Transverse colon (tissue), 4 donors: Measurements from ENCODE around the gene GALNT12. TPM values are rescaled to one million over a fixed set of nuclear protein-coding genes. Genes with fewer than 3 reads are reported as not detected.

Source experiments
- DNase-seq: peaks from one replicate; pipeline ENCODE4 v3.0.0-alpha.2; 2019
- H3K27ac ChIP-seq, 4 donors: fragments of 200-600 bp; sonication (generic); 2 replicates each; pipeline ENCODE4 v1.5.1; 2016 to 2018; ENCODE audit warnings: inconsistent platforms in 4 of 4
- H3K27me3 ChIP-seq: fragments of 200-600 bp; sonication (generic); 2 replicates; pipeline ENCODE4 v1.5.1; 2017; ENCODE audit warnings: inconsistent platforms
- H3K36me3 ChIP-seq, 4 donors: fragments of 200-600 bp; sonication (generic); 2 replicates each; pipeline ENCODE4 v1.5.1; 2017 to 2019; ENCODE audit warnings: inconsistent platforms in 4 of 4
- H3K4me1 ChIP-seq, 4 donors: fragments of 200-600 bp; sonication (generic); 2 replicates each; pipeline ENCODE4 v1.5.1; 2017 to 2020; ENCODE audit warnings: inconsistent platforms in 4 of 4
- H3K4me3 ChIP-seq, 4 donors: fragments of 200-600 bp; sonication (generic); 1 replicate in 1 of 4; 2 replicates in 3 of 4; pipeline versions ENCODE4 v1.5.1 to v1.6.1; 2017 to 2019; ENCODE audit warnings: inconsistent platforms in 4 of 4
- H3K9me3 ChIP-seq, 2 donors: fragments of 200-600 bp; sonication (generic); 2 replicates each; pipeline ENCODE4 v1.5.1; 2017 to 2019; ENCODE audit warnings: inconsistent platforms in 2 of 2
- EP300 ChIP-seq: sonication (generic); formaldehyde crosslinking; IDR thresholded peaks from one replicate; pipeline ENCODE4 v1.6.1; 2017; ENCODE audit warnings: antibody characterized with exemption, low read depth
- POLR2A ChIP-seq: fragments of 450-650 bp; IDR thresholded peaks from one replicate; pipeline ENCODE4 v1.6.1; 2016; ENCODE audit warnings: antibody characterized with exemption, mild to moderate bottlenecking, moderate library complexity
- POLR2AphosphoS5 ChIP-seq, 3 donors: sonication (generic); formaldehyde crosslinking; IDR thresholded peaks; one replicate each; pipeline ENCODE4 v1.6.1; 2016; ENCODE audit warnings: antibody characterized with exemption in 3 of 3
- WGBS, 2 donors: methylation state at CpG; one replicate each; pipeline ENCODE4 v1.1.5; 2018; ENCODE audit warnings: low coverage in 1 of 2; 5-methylcytosine and 5-hydroxymethylcytosine counted together
- in situ Hi-C, 4 donors: fragments of 200-750 bp; cut with MboI; loops; one replicate each; pipeline versions ENCODE4 v1.15.0 to v1.15.1; 2017; ENCODE audit warnings: low sequenced_read_pairs in 3 of 4, low pct_ligation_motif_present in 1 of 4, low pct_unique_long_range_greater_than_20kb in 1 of 4
- intact Hi-C: fragments of 100-400 bp; cut with DNase I; formaldehyde crosslinking; loops from one replicate; pipeline ENCODE4 v1.15.1; 2023; ENCODE audit warnings: low total_unique reads
- total RNA-seq, 4 donors: library from RNA; depleted of rRNA; stranded (reverse); fragments of >200 nt; gene quantifications; one replicate each; pipeline ENCODE4 v1.1.0, GENCODE V29; 2016
- TF ChIP-seq, protein P1 (sequence below), 5 experiments: fragments of 200-600 bp in 3 of 5; fragments of 450-650 bp in 2 of 5; sonication (generic) in 3 of 5; IDR thresholded peaks; 1 replicate in 2 of 5; 2 replicates in 3 of 5; pipeline ENCODE4 v1.5.1; 2016 to 2017; ENCODE audit warnings: antibody characterized with exemption in 5 of 5, inconsistent platforms in 3 of 5, mild to moderate bottlenecking in 2 of 5, moderate library complexity in 1 of 5

GALNT12 gene
- total RNA-seq, 4 donors from 2014 or later = 79.7 to 174 (median 120) TPM

- in situ Hi-C loops (no loop called here), intact Hi-C loops (no loop called here)
- no peak for TF ChIP-seq POLR2AphosphoS5 (IDR thresholded peaks at IDR 0.05)
- TF ChIP-seq EP300 = no peak
- no peak for TF ChIP-seq POLR2A
- TF ChIP-seq, protein P1, sequence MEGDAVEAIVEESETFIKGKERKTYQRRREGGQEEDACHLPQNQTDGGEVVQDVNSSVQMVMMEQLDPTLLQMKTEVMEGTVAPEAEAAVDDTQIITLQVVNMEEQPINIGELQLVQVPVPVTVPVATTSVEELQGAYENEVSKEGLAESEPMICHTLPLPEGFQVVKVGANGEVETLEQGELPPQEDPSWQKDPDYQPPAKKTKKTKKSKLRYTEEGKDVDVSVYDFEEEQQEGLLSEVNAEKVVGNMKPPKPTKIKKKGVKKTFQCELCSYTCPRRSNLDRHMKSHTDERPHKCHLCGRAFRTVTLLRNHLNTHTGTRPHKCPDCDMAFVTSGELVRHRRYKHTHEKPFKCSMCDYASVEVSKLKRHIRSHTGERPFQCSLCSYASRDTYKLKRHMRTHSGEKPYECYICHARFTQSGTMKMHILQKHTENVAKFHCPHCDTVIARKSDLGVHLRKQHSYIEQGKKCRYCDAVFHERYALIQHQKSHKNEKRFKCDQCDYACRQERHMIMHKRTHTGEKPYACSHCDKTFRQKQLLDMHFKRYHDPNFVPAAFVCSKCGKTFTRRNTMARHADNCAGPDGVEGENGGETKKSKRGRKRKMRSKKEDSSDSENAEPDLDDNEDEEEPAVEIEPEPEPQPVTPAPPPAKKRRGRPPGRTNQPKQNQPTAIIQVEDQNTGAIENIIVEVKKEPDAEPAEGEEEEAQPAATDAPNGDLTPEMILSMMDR (IDR thresholded peaks at IDR 0.05) = no peak
- DNase-seq = no peak
- peaks cover 0 to 11% (median 0%) of the 10 kb centered on the region in 4 donors for H3K36me3 ChIP-seq
- WGBS, 2 donors = 71 to 93% methylated on average over 1 of the region's 1 CpG
- H3K27me3 ChIP-seq = no peaks in the 10 kb centered on the region
- no peak overlapping the region for H3K4me3 ChIP-seq
- H3K9me3 ChIP-seq = no peaks in the 10 kb centered on the region
- no peaks in the 10 kb centered on the region for H3K4me1 ChIP-seq
- no peak overlapping the region for H3K27ac ChIP-seq
These were observed 42.2 kb upstream of the GALNT12 start for GRCh38 chr9:98765256-98765655.

- intact Hi-C loops = no loop called here
- no peaks in the 10 kb centered on the region for H3K9me3 ChIP-seq
These were observed 40.9 kb upstream of the GALNT12 start for GRCh38 chr9:98766586-98766985.

GRCh38 chr9:98767196-98767595 is 40.3 kb upstream of the GALNT12 start:
- 95% methylated on average over 3 of the region's 3 CpGs; no CpG with 5 or more reads in 1 of the 2 donors for WGBS, 2 donors

More at GRCh38 chr9:98766586-98766985, 40.9 kb upstream of the GALNT12 start:
- in situ Hi-C loops = no loop called here
- TF ChIP-seq, protein P1 (IDR thresholded peaks at IDR 0.05) = no peak
- TF ChIP-seq POLR2AphosphoS5 (IDR thresholded peaks at IDR 0.05) (no peak), POLR2A (no peak), EP300 (no peak)
- H3K4me1 ChIP-seq = no peaks in the 10 kb centered on the region
- peaks cover 0 to 15% (median 4%) of the 10 kb centered on the region in 4 donors for H3K36me3 ChIP-seq
- 92 to 96% methylated on average over 2 of the region's 2 CpGs for WGBS, 2 donors
- H3K27ac ChIP-seq = no peak overlapping the region
- no peak for DNase-seq
- no peak overlapping the region for H3K4me3 ChIP-seq
- H3K27me3 ChIP-seq = no peaks in the 10 kb centered on the region

DNA sequence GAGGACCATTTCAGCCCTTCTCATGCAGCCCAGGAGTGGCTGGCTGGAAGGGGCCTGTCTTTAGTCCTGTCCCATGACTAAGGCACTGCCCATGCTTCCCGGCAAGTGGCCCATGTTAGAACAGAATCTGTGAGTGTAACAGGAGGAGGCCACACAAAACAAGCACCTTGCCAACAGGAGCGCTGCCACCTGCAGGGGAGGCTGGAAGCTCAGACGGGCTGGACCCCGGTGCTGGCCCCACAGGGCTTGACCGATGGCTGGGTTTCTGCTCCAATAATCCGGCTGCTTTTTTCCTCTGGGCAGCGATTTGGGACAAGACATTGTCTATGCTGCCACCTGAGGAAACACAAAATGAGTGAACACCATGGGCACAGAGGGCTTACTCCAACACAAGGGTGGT is 39.6 kb upstream of the GALNT12 start:
- Histone ChIP-seq H3K27ac (no peak overlapping the region), H3K27me3 (no peaks in the 10 kb centered on the region), H3K4me1 (no peaks in the 10 kb centered on the region), H3K36me3 (peaks cover 0 to 28% (median 10%) of the 10 kb centered on the region in 4 donors), H3K9me3 (no peaks in the 10 kb centered on the region), H3K4me3 (no peak overlapping the region)
- TF ChIP-seq, protein P1 (IDR thresholded peaks at IDR 0.05) = no peak
- TF ChIP-seq POLR2AphosphoS5 (IDR thresholded peaks at IDR 0.05) (no peak), EP300 (no peak), POLR2A (no peak)
- intact Hi-C loops (no loop called here), in situ Hi-C loops (no loop called here)
- no peak for DNase-seq
- WGBS, 2 donors = 98% methylated on average over 7 of the region's 7 CpGs; no CpG with 5 or more reads in 1 of the 2 donors

More at GRCh38 chr9:98767196-98767595, 40.3 kb upstream of the GALNT12 start:
- H3K27me3 ChIP-seq = no peaks in the 10 kb centered on the region
- H3K36me3 ChIP-seq = peaks cover 0 to 21% (median 7%) of the 10 kb centered on the region in 4 donors
- in situ Hi-C loops (no loop called here), intact Hi-C loops (no loop called here)
- H3K4me3 ChIP-seq = no peak overlapping the region
- no peaks in the 10 kb centered on the region for H3K4me1 ChIP-seq
- H3K9me3 ChIP-seq = no peaks in the 10 kb centered on the region
- H3K27ac ChIP-seq = no peak overlapping the region
- TF ChIP-seq, protein P1 (IDR thresholded peaks at IDR 0.05) = no peak
- no peak for TF ChIP-seq POLR2A
- TF ChIP-seq POLR2AphosphoS5 (IDR thresholded peaks at IDR 0.05) = no peak
- no peak for TF ChIP-seq EP300
- DNase-seq = no peak
